GM12864 (cell line): Measurements from ENCODE around the gene TSPEAR.
"Not testable (repeated sequence)": the region's sequence is repeated elsewhere in the genome, so short reads cannot be mapped to it uniquely, and the experiment has no call there.

Experiments
- DNase-seq: peaks from one replicate; pipeline ENCODE4 v3.0.0-alpha.2; 2011; ENCODE audit warnings: low read depth
- H3K4me3 ChIP-seq: 2 replicates; pipeline ENCODE4 v1.5.1; 2011; ENCODE audit warnings: mild to moderate bottlenecking, low read depth, low read length, control low read depth
- CTCF ChIP-seq: IDR thresholded peaks from 2 replicates; pipeline ENCODE4 v1.5.1; 2011; ENCODE audit warnings: low read depth, mild to moderate bottlenecking, moderate library complexity, low read length, control low read depth, inconsistent platforms; ENCODE audit errors: missing control alignments

The TSPEAR gene

DNA sequence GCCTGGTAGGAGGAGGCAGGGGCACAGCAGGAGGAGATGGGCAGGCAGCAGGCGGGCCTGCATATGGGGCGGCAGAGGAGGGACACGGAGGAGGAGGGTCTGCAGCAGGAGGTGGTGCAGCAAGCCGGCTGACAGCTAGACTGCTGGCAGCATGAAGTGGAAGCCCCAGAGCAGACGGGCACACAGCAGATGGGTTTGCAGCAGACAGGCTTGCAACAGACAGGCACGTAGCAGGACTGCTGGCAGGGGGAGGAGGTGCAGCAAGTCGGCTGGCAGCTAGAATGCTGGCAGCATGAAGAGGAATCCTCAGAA lies 131.6 kb downstream of the TSPEAR start:
- no peak for TF ChIP-seq CTCF
- DNase-seq, result no peak
- no peak overlapping the region for H3K4me3 ChIP-seq

DNA sequence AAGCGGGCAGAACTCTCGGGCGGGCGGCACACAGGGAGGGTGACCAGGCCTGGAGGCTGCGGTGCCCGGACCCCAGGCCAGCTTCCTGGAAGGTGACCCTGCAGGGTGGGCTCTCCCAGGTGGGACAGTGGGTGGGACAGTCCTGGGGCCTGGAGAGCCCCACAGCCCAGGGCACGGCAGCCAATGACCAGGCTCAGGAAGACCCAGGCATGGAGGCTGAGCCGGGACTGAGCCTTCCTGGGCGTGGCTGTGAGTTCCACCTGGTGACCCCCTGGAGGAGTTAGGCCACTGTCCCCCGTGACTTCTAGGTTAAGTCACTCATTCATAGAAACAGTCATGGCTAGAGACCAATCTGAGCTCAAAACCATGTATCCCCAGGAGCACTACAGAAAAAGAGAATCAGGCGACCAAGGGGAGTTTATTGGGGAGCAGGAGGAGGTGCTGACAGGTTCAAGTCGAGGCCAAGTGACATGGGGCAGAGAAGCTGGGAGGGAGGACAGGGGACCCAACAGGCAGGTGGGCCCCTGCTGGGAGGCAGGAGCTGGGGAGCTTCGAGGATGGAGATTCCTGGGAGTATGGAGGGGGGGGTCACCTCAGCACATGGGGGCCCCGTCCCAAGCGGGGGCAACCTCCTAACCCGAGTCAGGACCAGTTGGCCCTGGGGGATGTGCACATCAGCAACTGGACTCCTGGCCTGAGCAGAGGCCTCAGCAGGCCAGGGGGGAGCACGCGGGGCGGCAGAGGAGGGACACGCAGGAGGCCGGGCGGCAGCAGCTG lies 132.1 kb downstream of the TSPEAR start:
- TF ChIP-seq CTCF, result no peak
- H3K4me3 ChIP-seq, result no peak overlapping the region
- DNase-seq, result no peak

DNA sequence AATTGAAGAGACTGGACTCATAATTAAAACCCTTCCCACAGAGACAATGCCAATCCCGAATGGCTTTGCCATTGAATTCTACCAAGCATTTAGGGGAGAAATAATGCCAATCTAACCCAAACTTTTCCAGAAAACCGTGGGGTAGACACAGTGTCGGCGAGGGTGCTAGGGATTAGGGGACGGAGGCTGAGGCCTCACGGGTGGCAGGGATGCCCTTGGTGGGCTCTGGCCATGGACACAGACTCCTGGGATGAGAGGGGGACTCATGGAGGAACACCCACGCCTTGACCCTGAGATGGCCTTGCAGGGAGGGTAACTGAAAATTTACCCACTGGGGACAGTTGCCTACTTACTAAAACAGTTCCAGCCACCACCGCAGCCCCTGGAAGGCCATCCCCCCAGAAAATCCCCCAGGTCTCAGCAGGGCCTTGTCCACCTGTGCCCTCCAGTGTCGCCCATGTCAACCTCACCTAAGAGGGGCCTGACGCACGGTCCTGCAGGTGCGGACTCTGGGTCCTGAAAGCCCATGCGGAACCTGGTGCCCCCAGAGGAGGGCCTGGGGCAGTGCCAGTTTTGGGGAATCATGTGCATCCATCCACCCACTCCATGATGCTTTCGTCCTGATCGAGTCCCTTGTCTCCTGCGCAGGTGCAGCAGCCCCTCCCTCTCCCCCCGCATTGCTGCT lies 132.9 kb downstream of the TSPEAR start:
- DNase-seq, result no peak
- no peak for TF ChIP-seq CTCF
- H3K4me3 ChIP-seq, result no peak overlapping the region

DNA sequence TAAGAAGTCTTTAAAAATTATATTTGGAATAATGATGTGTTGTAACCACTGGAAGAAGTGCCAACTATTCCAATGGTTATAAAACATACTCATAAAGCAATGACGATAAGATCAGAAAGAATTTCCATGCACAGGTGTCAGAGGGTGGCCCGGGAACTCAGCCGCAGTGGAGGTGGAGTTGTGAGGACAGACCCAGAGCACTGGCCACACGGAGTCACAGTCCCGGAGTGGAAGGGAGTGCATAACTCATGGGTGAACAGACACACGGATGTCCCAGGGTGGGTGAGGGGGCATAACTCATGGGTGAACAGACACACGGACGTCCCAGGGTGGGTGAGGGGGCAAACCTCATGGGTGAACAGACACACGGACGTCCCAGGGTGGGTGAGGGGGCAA lies 135.3 kb downstream of the TSPEAR start:
- no peak for DNase-seq
- TF ChIP-seq CTCF, result no peak
- H3K4me3 ChIP-seq, result no peak overlapping the region

GRCh38 chr21:44575307-44576024 lies 135.9 kb downstream of the TSPEAR start:
- TF ChIP-seq CTCF, result no peak
- no peak overlapping the region for H3K4me3 ChIP-seq
- DNase-seq, result no peak

GRCh38 chr21:44574457-44575306 lies 136.7 kb downstream of the TSPEAR start:
- peak; percentile 23 for TF ChIP-seq CTCF
- H3K4me3 ChIP-seq, result no peak overlapping the region
- no peak for DNase-seq

DNA sequence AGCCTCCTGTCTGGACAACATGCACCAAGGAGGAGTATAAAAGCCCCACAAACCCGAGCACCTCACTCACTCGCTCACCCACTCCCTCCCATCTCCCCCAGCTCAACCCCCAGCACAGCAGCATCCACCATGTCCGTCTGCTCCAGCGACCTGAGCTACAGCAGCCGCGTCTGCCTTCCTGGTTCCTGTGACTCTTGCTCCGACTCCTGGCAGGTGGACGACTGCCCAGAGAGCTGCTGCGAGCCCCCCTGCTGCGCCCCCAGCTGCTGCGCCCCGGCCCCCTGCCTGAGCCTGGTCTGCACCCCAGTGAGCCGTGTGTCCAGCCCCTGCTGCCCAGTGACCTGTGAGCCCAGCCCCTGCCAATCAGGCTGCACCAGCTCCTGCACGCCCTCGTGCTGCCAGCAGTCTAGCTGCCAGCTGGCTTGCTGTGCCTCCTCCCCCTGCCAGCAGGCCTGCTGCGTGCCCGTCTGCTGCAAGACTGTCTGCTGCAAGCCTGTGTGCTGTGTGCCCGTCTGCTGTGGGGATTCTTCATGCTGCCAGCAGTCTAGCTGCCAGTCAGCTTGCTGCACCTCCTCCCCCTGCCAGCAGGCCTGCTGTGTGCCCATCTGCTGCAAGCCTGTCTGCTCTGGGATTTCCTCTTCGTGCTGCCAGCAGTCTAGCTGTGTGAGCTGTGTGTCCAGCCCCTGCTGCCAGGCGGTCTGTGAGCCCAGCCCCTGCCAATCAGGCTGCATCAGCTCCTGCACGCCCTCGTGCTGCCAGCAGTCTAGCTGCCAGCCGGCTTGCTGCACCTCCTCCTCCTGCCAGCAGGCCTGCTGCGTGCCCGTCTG lies 137.5 kb downstream of the TSPEAR start, which contains the start of gene KRTAP10-4:
Gene KRTAP10-4, plus strand, starts transcription at position 100 of the 827 bp plus-strand sequence. Its CDS starts 30 bp downstream, at position 130.
- DNase-seq, H3K4me3 ChIP-seq: not testable (repeated sequence)
